Prostate gland (tissue), 2 donors: ENCODE data around the gene GRHL1.

Source experiments
- POLR2A ChIP-seq: fragments of 450-650 bp; IDR thresholded peaks from one replicate; pipeline ENCODE4 v1.6.1; 2016; ENCODE audit warnings: antibody characterized with exemption, mild to moderate bottlenecking
- TF ChIP-seq, protein P1 (sequence below), 4 experiments: fragments of 200-600 bp in 2 of 4; fragments of 450-650 bp in 2 of 4; sonication (generic) in 2 of 4; IDR thresholded peaks; 1 replicate in 3 of 4; 2 replicates in 1 of 4; pipeline ENCODE4 v1.5.1; 2016 to 2019; ENCODE audit warnings: antibody characterized with exemption in 4 of 4, mild to moderate bottlenecking in 2 of 4, moderate library complexity in 2 of 4

DNA sequence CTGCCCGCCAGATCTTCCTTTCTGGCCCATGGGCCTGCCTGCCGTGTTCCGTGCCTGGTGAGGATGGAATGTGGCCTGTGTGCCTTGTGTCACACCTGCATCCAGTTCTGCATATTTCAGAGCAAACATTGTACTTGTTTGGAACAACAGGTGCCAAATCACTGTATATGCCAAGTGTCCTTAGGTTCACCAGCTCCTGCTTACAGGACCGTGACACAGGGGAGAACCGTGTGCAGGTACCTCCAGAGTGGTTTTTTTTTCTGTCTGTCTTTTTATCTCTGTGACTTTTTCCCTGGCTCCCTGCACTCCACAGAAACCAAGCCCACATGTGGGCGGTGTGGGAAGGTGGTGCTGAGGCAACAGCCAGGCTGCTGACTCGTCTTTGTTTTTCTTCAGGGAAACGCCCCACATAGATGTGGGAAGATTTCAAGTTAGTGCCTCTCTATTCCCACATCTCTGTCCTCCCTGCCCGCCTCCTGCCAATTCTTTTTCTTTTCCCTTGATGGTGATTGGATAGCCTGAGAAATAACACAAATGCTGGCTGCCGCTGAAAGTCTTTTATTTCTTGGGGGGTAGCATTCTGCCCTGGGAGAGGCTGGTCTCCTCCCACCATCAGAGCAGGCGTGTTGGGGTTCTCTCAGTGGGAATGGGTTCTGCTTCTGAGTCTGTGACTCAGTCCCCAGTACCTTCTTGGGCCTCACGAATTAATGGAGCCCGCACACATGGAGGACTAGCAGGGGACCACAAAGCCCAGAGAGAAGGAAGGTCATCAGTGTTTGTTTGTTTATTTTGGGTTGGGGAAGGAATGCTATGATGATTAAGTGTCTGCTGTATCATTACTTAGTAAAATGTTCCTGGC lies 21.4 kb downstream of the GRHL1 start:
- no peak for TF ChIP-seq POLR2A
- TF ChIP-seq, protein P1, sequence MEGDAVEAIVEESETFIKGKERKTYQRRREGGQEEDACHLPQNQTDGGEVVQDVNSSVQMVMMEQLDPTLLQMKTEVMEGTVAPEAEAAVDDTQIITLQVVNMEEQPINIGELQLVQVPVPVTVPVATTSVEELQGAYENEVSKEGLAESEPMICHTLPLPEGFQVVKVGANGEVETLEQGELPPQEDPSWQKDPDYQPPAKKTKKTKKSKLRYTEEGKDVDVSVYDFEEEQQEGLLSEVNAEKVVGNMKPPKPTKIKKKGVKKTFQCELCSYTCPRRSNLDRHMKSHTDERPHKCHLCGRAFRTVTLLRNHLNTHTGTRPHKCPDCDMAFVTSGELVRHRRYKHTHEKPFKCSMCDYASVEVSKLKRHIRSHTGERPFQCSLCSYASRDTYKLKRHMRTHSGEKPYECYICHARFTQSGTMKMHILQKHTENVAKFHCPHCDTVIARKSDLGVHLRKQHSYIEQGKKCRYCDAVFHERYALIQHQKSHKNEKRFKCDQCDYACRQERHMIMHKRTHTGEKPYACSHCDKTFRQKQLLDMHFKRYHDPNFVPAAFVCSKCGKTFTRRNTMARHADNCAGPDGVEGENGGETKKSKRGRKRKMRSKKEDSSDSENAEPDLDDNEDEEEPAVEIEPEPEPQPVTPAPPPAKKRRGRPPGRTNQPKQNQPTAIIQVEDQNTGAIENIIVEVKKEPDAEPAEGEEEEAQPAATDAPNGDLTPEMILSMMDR (IDR thresholded peaks at IDR 0.05): no peak
